Lung (tissue), 12 donors: ENCODE data around the gene KCNQ5. TPM values are rescaled to one million over a fixed set of nuclear protein-coding genes. Genes with fewer than 3 reads are reported as not detected.

Experiments used
- ATAC-seq: fragments of 200-7000 bp; cut with Tn5 transposase; one replicate; pipeline ENCODE4 v1.9.1; 2020; ENCODE audit warnings: moderate number of reproducible peaks; ENCODE audit not compliant: insufficient read depth, low FRiP score
- DNase-seq, 3 donors: peaks; one replicate each; pipeline ENCODE4 v3.0.0-alpha.2; 2013 to 2017
- H3K27ac ChIP-seq, 2 donors: one replicate each; pipeline ENCODE4 v1.5.1; 2013; ENCODE audit warnings: mild to moderate bottlenecking in 2 of 2, moderate library complexity in 2 of 2, control low read depth in 1 of 2, inconsistent platforms in 1 of 2, low read depth in 1 of 2, low read length in 1 of 2
- H3K27me3 ChIP-seq, 3 donors: one replicate each; pipeline ENCODE4 v1.5.1; 2013; ENCODE audit warnings: low read length in 2 of 3; ENCODE audit not compliant: control insufficient read depth in 3 of 3, insufficient read depth in 3 of 3
- H3K36me3 ChIP-seq, 4 donors: one replicate each; pipeline ENCODE4 v1.5.1; 2013; ENCODE audit warnings: low read length in 4 of 4, mild to moderate bottlenecking in 1 of 4, moderate library complexity in 1 of 4; ENCODE audit not compliant: control insufficient read depth in 4 of 4, insufficient read depth in 4 of 4
- H3K4me1 ChIP-seq, 5 donors: one replicate each; pipeline ENCODE4 v1.5.1; 2013; ENCODE audit warnings: low read length in 5 of 5, mild to moderate bottlenecking in 2 of 5, moderate library complexity in 1 of 5; ENCODE audit not compliant: control insufficient read depth in 5 of 5, insufficient read depth in 5 of 5
- H3K4me3 ChIP-seq: one replicate; pipeline ENCODE4 v1.5.1; 2013; ENCODE audit warnings: mild to moderate bottlenecking, control low read depth, moderate library complexity
- H3K9ac ChIP-seq, 2 donors: one replicate each; pipeline ENCODE4 v1.5.1; 2013; ENCODE audit warnings: low read length in 2 of 2, control low read depth in 1 of 2; ENCODE audit not compliant: insufficient read depth in 1 of 2
- H3K9me3 ChIP-seq, 4 donors: one replicate each; pipeline ENCODE4 v1.5.1; 2013; ENCODE audit warnings: low read length in 3 of 4, mild to moderate bottlenecking in 1 of 4, moderate library complexity in 1 of 4; ENCODE audit not compliant: control insufficient read depth in 4 of 4, insufficient read depth in 3 of 4
- WGBS, 2 donors: extraction: QIAGEN DNeasy Blood & Tissue Kit; methylation state at CpG; one replicate each; pipeline ENCODE4 v1.1.7; 2013; 5-methylcytosine and 5-hydroxymethylcytosine counted together
- polyA plus RNA-seq, 2 donors: library from polyadenylated mRNA; stranded (reverse); fragments of 200-250 nt; gene quantifications; one replicate each; pipeline ENCODE4 v1.2.1, GENCODE V29; 2013
- total RNA-seq, 2 donors: library from RNA; depleted of rRNA in 1 of 2; stranded (reverse); fragments of >200 nt in 1 of 2; gene quantifications; one replicate each; pipeline ENCODE4 v1.2.1, GENCODE V29; 2014 to 2021
- TF ChIP-seq, protein P1 (sequence below): IDR thresholded peaks from 2 replicates; pipeline ENCODE4 v1.5.1; 2012; ENCODE audit warnings: mild to moderate bottlenecking; ENCODE audit errors: control extremely low read depth, extremely low read depth
- donor health status: control.
- donor health status: control.
- donor health status: Bipolar disorder and iron deficiency.
- donor health status: healthy.
- donor health status: DM: yes; HTN: yes; CAD: no.

The KCNQ5 gene
- total and polyA plus RNA-seq, 4 donors = 0.12 to 5.7 (median 0.46) TPM

DNA sequence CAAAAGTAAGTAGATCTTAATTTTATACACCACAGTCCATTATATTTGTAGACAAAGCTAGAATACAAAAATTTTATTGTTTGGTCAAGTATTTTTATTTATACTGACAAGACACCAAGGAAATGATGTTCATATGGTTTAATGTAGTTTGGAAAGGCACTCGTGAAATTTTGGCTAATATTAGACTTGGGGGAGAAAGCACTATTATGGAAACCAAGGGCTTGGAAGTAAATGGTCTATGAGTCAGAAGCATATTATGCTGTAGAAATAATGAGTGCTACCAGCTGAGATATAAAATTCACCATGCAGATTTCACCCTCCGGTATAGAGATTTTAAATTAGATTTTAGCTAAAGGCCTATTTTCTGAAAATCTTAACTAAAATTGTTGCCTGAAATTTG is 233.6 kb downstream of the KCNQ5 start:
- TF ChIP-seq, protein P1, sequence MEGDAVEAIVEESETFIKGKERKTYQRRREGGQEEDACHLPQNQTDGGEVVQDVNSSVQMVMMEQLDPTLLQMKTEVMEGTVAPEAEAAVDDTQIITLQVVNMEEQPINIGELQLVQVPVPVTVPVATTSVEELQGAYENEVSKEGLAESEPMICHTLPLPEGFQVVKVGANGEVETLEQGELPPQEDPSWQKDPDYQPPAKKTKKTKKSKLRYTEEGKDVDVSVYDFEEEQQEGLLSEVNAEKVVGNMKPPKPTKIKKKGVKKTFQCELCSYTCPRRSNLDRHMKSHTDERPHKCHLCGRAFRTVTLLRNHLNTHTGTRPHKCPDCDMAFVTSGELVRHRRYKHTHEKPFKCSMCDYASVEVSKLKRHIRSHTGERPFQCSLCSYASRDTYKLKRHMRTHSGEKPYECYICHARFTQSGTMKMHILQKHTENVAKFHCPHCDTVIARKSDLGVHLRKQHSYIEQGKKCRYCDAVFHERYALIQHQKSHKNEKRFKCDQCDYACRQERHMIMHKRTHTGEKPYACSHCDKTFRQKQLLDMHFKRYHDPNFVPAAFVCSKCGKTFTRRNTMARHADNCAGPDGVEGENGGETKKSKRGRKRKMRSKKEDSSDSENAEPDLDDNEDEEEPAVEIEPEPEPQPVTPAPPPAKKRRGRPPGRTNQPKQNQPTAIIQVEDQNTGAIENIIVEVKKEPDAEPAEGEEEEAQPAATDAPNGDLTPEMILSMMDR = no peak
- 91 to 95% methylated on average over 2 of the region's 2 CpGs for WGBS, 2 donors
- Histone ChIP-seq H3K9ac (no peak overlapping the region), H3K36me3 (no peaks in the 10 kb centered on the region), H3K27ac (no peak overlapping the region), H3K27me3 (no peaks in the 10 kb centered on the region), H3K4me1 (no peaks in the 10 kb centered on the region), H3K4me3 (no peak overlapping the region), H3K9me3 (peaks cover 0 to 4% (median 0%) of the 10 kb centered on the region in 4 donors)
- ATAC-seq (no peak), DNase-seq (no peak)

DNA sequence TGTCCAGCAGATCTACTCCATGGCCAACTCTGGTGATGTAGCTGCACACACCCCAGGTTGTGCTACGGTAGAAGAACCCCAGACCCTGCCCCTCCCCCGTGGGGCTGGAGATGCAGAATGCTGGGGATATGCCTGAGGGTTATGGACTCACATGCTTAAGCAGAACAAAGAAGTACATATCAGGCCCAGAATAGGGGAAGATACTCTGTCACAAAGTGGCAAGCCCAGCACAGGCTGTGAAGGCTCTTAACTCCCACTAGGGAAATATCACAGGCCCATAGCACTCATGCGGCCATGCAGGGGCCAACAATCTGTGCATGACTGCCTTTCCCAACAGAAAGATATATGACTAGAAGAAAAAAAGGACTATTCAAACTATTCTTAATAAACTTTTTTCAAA is 234.9 kb downstream of the KCNQ5 start:
- Histone ChIP-seq H3K27ac (no peak overlapping the region), H3K9ac (no peak overlapping the region), H3K9me3 (peaks cover 0 to 4% (median 0%) of the 10 kb centered on the region in 4 donors), H3K4me3 (no peak overlapping the region), H3K4me1 (no peaks in the 10 kb centered on the region), H3K27me3 (no peaks in the 10 kb centered on the region), H3K36me3 (no peaks in the 10 kb centered on the region)
- 90 to 98% methylated on average over 3 of the region's 3 CpGs for WGBS, 2 donors
- DNase-seq (no peak), ATAC-seq (no peak)
- TF ChIP-seq, protein P1 = no peak

DNA sequence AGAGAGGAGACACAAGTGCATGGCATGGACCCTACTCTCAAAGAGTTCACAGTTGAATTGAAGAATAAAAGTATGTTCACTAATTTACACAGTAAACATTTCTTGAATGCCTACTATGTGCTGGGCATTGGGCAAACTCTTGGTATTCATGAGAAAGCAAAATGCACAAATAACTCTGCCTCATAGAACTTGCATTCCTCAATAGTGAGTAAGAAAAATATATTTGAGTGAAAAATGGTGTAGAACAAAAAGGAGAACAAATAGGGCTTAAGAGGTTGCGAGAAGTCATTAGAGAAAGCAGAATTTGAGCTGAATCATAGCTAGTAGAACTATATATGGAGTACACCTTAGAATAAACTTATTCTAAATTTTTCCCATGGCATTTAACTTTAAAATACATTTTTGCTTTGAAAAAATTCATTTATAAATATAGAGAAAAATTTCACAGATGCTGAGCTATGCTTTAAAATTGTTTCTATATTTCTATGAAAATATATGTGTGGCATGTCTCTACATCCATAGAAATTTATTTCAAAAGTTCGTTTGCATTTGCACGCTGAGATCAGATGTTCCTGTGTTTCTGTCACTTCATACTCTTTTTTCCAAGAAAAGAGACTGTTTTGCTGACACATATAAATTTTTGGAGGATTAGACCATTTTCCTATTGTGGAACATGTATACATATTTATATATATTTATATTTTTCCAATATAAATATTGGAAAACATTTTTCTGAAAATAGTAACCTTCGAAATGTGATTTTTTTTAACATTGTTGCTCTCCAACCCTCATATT is 236.1 kb downstream of the KCNQ5 start:
- Histone ChIP-seq H3K27ac (no peak overlapping the region), H3K9ac (no peak overlapping the region)
- TF ChIP-seq, protein P1 = no peak

More for the DNA sequence above, 236.1 kb downstream of the KCNQ5 start:
- Histone ChIP-seq H3K27me3 (no peaks in the 10 kb centered on the region), H3K4me3 (no peak overlapping the region), H3K9me3 (peaks cover 0 to 4% (median 0%) of the 10 kb centered on the region in 4 donors), H3K4me1 (peaks cover 0 to 2% (median 0%) of the 10 kb centered on the region in 5 donors), H3K36me3 (no peaks in the 10 kb centered on the region)
- DNase-seq (no peak), ATAC-seq (no peak)
- WGBS, 2 donors = 83 to 90% methylated on average over 4 of the region's 4 CpGs
